ENCODE data around the gene ERLEC1. TPM values are rescaled to one million over a fixed set of nuclear protein-coding genes. Genes with fewer than 3 reads are reported as not detected.

The ERLEC1 gene
- total RNA-seq, 6 experiments from 2014 or later, result 18.0 to 40.0 (median 22.1) TPM

- H3K27ac ChIP-seq, result no peak overlapping the region
- peaks cover 0 to 28% (median 7%) of the 10 kb centered on the region in 4 donors for H3K36me3 ChIP-seq
- DNase-seq (no peak), ATAC-seq (no peak)
- intact Hi-C loops (cut with DNase I), result no loop called here
- peaks cover 0 to 27% (median 0%) of the 10 kb centered on the region in 4 donors for H3K4me1 ChIP-seq
- no peak overlapping the region for H3K4me3 ChIP-seq
- no peaks in the 10 kb centered on the region for H3K27me3 ChIP-seq
- no peak for TF ChIP-seq POLR2A (IDR thresholded peaks at IDR 0.05)
- no peak for TF ChIP-seq CTCF (IDR thresholded peaks at IDR 0.05)
- WGBS (ENCODE audit: insufficient coverage, low coverage, low lambda C conversion rate, missing lambda C conversion rate), result 96% methylated on average over 2 of the region's 2 CpGs
- H3K9me3 ChIP-seq, result no peaks in the 10 kb centered on the region
Measured at GRCh38 chr2:53867773-53868172, 80.9 kb downstream of the ERLEC1 start.

Small RNA genes lying within 50 kb of the gene (microRNA-seq; reads per million reads assigned to microRNA genes)
- 0 to 0.58 reads per million in 2 donors for gene MIR3682

Small RNA genes lying within 50 kb of the gene (small RNA-seq; reads per million reads assigned to genes)
- gene MIR3682, result 0 reads per million in 2 experiments

Other genes with a start within 250 kb of the ERLEC1 start
- gene CHAC2, start 19.2 kb upstream of the ERLEC1 start, total RNA-seq, result 1 to 10 TPM; 1.2 to 4.3 (median 2.5) TPM
- 1 to 10 TPM; 3.6 to 8.4 (median 5.3) TPM for gene ASB3, start 91 bp upstream of the ERLEC1 start, total RNA-seq
- 1 to 10 TPM; 1.1 to 3.3 (median 1.4) TPM for gene GPR75, start 72.9 kb downstream of the ERLEC1 start, total RNA-seq
- 10 to 100 TPM; 28.1 to 36.7 (median 29.5) TPM for gene PSME4, start 183.9 kb downstream of the ERLEC1 start, total RNA-seq

All from right lobe of liver (tissue), 6 donors.